Stomach (tissue), 9 donors: Measurements from ENCODE around the gene LIPM. TPM values are rescaled to one million over a fixed set of nuclear protein-coding genes. Genes with fewer than 3 reads are reported as not detected.

ENCODE experiments used
- DNase-seq, 2 donors: peaks; one replicate each; pipeline versions ENCODE4 v3.0.0 to v3.0.0-alpha.2; 2013 to 2019
- H3K27ac ChIP-seq, 5 donors: fragments of 200-600 bp in 4 of 5; sonication (generic) in 4 of 5; one replicate each; pipeline ENCODE4 v1.5.1; 2013 to 2019; ENCODE audit warnings: mild to moderate bottlenecking in 1 of 5, moderate library complexity in 1 of 5
- H3K27me3 ChIP-seq, 3 donors: fragments of 200-600 bp; sonication (generic); one replicate each; pipeline ENCODE4 v1.5.1; 2017 to 2019; ENCODE audit warnings: mixed run types in 1 of 3
- H3K36me3 ChIP-seq, 4 donors: fragments of 200-600 bp; sonication (generic); 1 replicate in 3 of 4; 2 replicates in 1 of 4; pipeline ENCODE4 v1.5.1; 2016 to 2019
- H3K4me1 ChIP-seq, 4 donors: fragments of 200-600 bp; sonication (generic); one replicate each; pipeline ENCODE4 v1.5.1; 2016 to 2019
- H3K4me3 ChIP-seq, 4 donors: fragments of 200-600 bp; sonication (generic) in 3 of 4; one replicate each; pipeline ENCODE4 v1.5.1; 2016 to 2019; ENCODE audit warnings: mild to moderate bottlenecking in 1 of 4
- H3K9me3 ChIP-seq, 4 donors: fragments of 200-600 bp; sonication (generic); one replicate each; pipeline ENCODE4 v1.5.1; 2016 to 2019
- CTCF ChIP-seq, 7 experiments: fragments of 450-650 bp in 4 of 7; fragments of 200-600 bp in 3 of 7; sonication (generic) in 3 of 7; IDR thresholded peaks; one replicate each; pipeline ENCODE4 v1.5.1; 2016 to 2019; ENCODE audit warnings: antibody characterized with exemption in 7 of 7, control low read depth in 2 of 7, mild to moderate bottlenecking in 1 of 7
- EP300 ChIP-seq: sonication (generic); formaldehyde crosslinking; IDR thresholded peaks from one replicate; pipeline ENCODE4 v1.6.1; 2017; ENCODE audit warnings: antibody characterized with exemption
- POLR2A ChIP-seq, 4 donors: fragments of 450-650 bp; IDR thresholded peaks; one replicate each; pipeline ENCODE4 v1.6.1; 2016; ENCODE audit warnings: antibody characterized with exemption in 4 of 4, control low read depth in 2 of 4, mild to moderate bottlenecking in 1 of 4, moderate library complexity in 1 of 4
- POLR2AphosphoS5 ChIP-seq, 3 donors: sonication (generic); formaldehyde crosslinking; IDR thresholded peaks; one replicate each; pipeline ENCODE4 v1.6.1; 2016; ENCODE audit warnings: antibody characterized with exemption in 3 of 3
- WGBS, 5 donors: extraction: QIAGEN DNeasy Blood & Tissue Kit in 3 of 5; methylation state at CpG; one replicate each; pipeline versions ENCODE4 v1.1.5 to v1.1.7; 2013 to 2018; 5-methylcytosine and 5-hydroxymethylcytosine counted together
- intact Hi-C: fragments of 100-400 bp; cut with DNase I; formaldehyde crosslinking; loops from one replicate; pipeline ENCODE4 v1.15.1; 2023; ENCODE audit warnings: low total_unique reads
- polyA plus RNA-seq, 3 donors: library from polyadenylated mRNA; stranded (reverse); fragments of 200-250 nt; gene quantifications; one replicate each; pipeline ENCODE4 v1.2.3, GENCODE V29; 2013
- total RNA-seq, 5 donors: library from RNA; depleted of rRNA; stranded (reverse); fragments of >200 nt; gene quantifications; one replicate each; pipeline versions ENCODE4 v1.1.0 to v1.2.3, GENCODE V29; 2014 to 2016
- donor health status: healthy with polysubstance abuse.
- donor health status: Bipolar disorder and iron deficiency.
- donor health status: healthy.

Gene LIPM
- total and polyA plus RNA-seq, 8 donors = not detected

- Histone ChIP-seq H3K9me3 (no peaks in the 10 kb centered on the region), H3K27me3 (no peaks in the 10 kb centered on the region), H3K4me1 (peaks cover 0 to 9% (median 1%) of the 10 kb centered on the region in 4 donors), H3K36me3 (no peaks in the 10 kb centered on the region), H3K27ac (no peak overlapping the region), H3K4me3 (no peak overlapping the region)
- intact Hi-C loops = no loop called here
- no peak for DNase-seq
- TF ChIP-seq CTCF (IDR thresholded peaks at IDR 0.05) = no peak
- TF ChIP-seq POLR2AphosphoS5 (IDR thresholded peaks at IDR 0.05) = no peak
- TF ChIP-seq POLR2A (IDR thresholded peaks at IDR 0.05) = no peak
- TF ChIP-seq EP300 = no peak
- 66 to 85% (median 72%) methylated on average over 4 of the region's 4 CpGs for WGBS, 5 donors
Observed at GRCh38 chr10:88809621-88810020, 7.1 kb downstream of the LIPM start.

GRCh38 chr10:88810196-88810961 is 7.8 kb downstream of the LIPM start:
- Histone ChIP-seq H3K27ac (no peak overlapping the region), H3K27me3 (no peaks in the 10 kb centered on the region), H3K9me3 (no peaks in the 10 kb centered on the region), H3K4me3 (no peak overlapping the region), H3K4me1 (peaks cover 0 to 9% (median 1%) of the 10 kb centered on the region in 4 donors), H3K36me3 (no peaks in the 10 kb centered on the region)
- peak; percentile 36 to 82 for DNase-seq
- TF ChIP-seq CTCF (IDR thresholded peaks at IDR 0.05) (peak in 5 of 7 experiments; percentile 25 to 68 (median 61)), EP300 (no peak), POLR2AphosphoS5 (IDR thresholded peaks at IDR 0.05) (peak in 1 of 3 donors; percentile 6)
- intact Hi-C loops = no loop called here
- WGBS, 5 donors = 22 to 34% (median 31%) methylated on average over 5 of the region's 5 CpGs

GRCh38 chr10:88813200-88813599 is 10.7 kb downstream of the LIPM start:
- 89 to 93% (median 91%) methylated on average over 6 of the region's 6 CpGs for WGBS, 5 donors
- no peak for TF ChIP-seq CTCF (IDR thresholded peaks at IDR 0.05)
- no peak for TF ChIP-seq EP300
- no peak overlapping the region for H3K27ac ChIP-seq
- no peaks in the 10 kb centered on the region for H3K9me3 ChIP-seq
- no peaks in the 10 kb centered on the region for H3K27me3 ChIP-seq
- no peaks in the 10 kb centered on the region for H3K36me3 ChIP-seq
- H3K4me3 ChIP-seq = no peak overlapping the region
- intact Hi-C loops = no loop called here
- DNase-seq = no peak
- peaks cover 0 to 9% (median 1%) of the 10 kb centered on the region in 4 donors for H3K4me1 ChIP-seq

- intact Hi-C loops = no loop called here
- H3K9me3 ChIP-seq = no peaks in the 10 kb centered on the region
- TF ChIP-seq EP300 (no peak), POLR2AphosphoS5 (IDR thresholded peaks at IDR 0.05) (no peak), POLR2A (IDR thresholded peaks at IDR 0.05) (no peak), CTCF (IDR thresholded peaks at IDR 0.05) (no peak)
- peaks cover 0 to under 1% (median 0%) of the 10 kb centered on the region in 4 donors for H3K4me1 ChIP-seq
- H3K36me3 ChIP-seq = peaks cover 0 to 15% (median 6%) of the 10 kb centered on the region in 4 donors
- no peak overlapping the region for H3K4me3 ChIP-seq
- DNase-seq = no peak
- WGBS, 5 donors = 77 to 92% (median 87%) methylated on average over 3 of the region's 3 CpGs
- H3K27me3 ChIP-seq = no peaks in the 10 kb centered on the region
- H3K27ac ChIP-seq = no peak overlapping the region
Observed at GRCh38 chr10:88819290-88819689, 16.8 kb downstream of the LIPM start.
